ENCODE data around the gene VPS18. TPM values are rescaled to one million over a fixed set of nuclear protein-coding genes. Genes with fewer than 3 reads are reported as not detected.

VPS18 gene
- total RNA-seq, 1 experiment from 2014 or later, result 12.6 TPM

GRCh38 chr15:40930430-40931299 is 36.4 kb downstream of the VPS18 start:
- no peak overlapping the region for H3K9ac ChIP-seq (ENCODE audit: low read length)
- H3K36me3 ChIP-seq (ENCODE audit: insufficient read depth, low read length), result no peaks in the 10 kb centered on the region
- H3K9me2 ChIP-seq (replicated peaks; ENCODE audit: insufficient read depth, low read length), result no peaks in the 10 kb centered on the region
- H3K4me1 ChIP-seq (ENCODE audit: low read length), result peaks cover 36% of the 10 kb centered on the region
- no peaks in the 10 kb centered on the region for H4K20me1 ChIP-seq (ENCODE audit: insufficient read depth, low read depth, low read length)
- no peaks in the 10 kb centered on the region for H3K79me2 ChIP-seq (ENCODE audit: low read length)
- peak; percentile 72 for DNase-seq
- H3K27ac ChIP-seq (ENCODE audit: low read length), result no peak overlapping the region
- peak overlapping the region; percentile 43; the same call in 1 of the 2 replicates for H3K4me3 ChIP-seq (ENCODE audit: low read length)
- H3K27me3 ChIP-seq (ENCODE audit: low read length), result no peaks in the 10 kb centered on the region
- H2AFZ ChIP-seq (ENCODE audit: low read length), result no peak overlapping the region
- peak overlapping the region; percentile 91 for H3K4me2 ChIP-seq (ENCODE audit: low read depth, low read length, poor library complexity, severe bottlenecking)
- H3K9me3 ChIP-seq (ENCODE audit: low read length), result no peaks in the 10 kb centered on the region

- no peak for DNase-seq
- Histone ChIP-seq H3K4me1 (ENCODE audit: low read length) (peaks cover 37% of the 10 kb centered on the region), H3K9me3 (ENCODE audit: low read length) (no peaks in the 10 kb centered on the region), H2AFZ (ENCODE audit: low read length) (no peak overlapping the region), H3K4me3 (ENCODE audit: low read length) (no peak overlapping the region), H3K27me3 (ENCODE audit: low read length) (no peaks in the 10 kb centered on the region), H4K20me1 (ENCODE audit: insufficient read depth, low read depth, low read length) (no peaks in the 10 kb centered on the region), H3K79me2 (ENCODE audit: low read length) (no peaks in the 10 kb centered on the region), H3K9ac (ENCODE audit: low read length) (no peak overlapping the region), H3K27ac (ENCODE audit: low read length) (no peak overlapping the region), H3K4me2 (ENCODE audit: low read depth, low read length, poor library complexity, severe bottlenecking) (no peak overlapping the region), H3K36me3 (ENCODE audit: insufficient read depth, low read length) (no peaks in the 10 kb centered on the region), H3K9me2 (replicated peaks; ENCODE audit: insufficient read depth, low read length) (no peaks in the 10 kb centered on the region)
These were observed 37.3 kb downstream of the VPS18 start for GRCh38 chr15:40931300-40932142.

- peaks cover 44% of the 10 kb centered on the region for H3K4me1 ChIP-seq (ENCODE audit: low read length)
- H3K4me3 ChIP-seq (ENCODE audit: low read length), result no peak overlapping the region
- no peak overlapping the region for H3K4me2 ChIP-seq (ENCODE audit: low read depth, low read length, poor library complexity, severe bottlenecking)
- no peak overlapping the region for H2AFZ ChIP-seq (ENCODE audit: low read length)
- H3K36me3 ChIP-seq (ENCODE audit: insufficient read depth, low read length), result no peaks in the 10 kb centered on the region
- no peak for DNase-seq
- H3K27ac ChIP-seq (ENCODE audit: low read length), result no peak overlapping the region
- no peaks in the 10 kb centered on the region for H3K9me3 ChIP-seq (ENCODE audit: low read length)
- H3K79me2 ChIP-seq (ENCODE audit: low read length), result no peaks in the 10 kb centered on the region
- H3K9me2 ChIP-seq (replicated peaks; ENCODE audit: insufficient read depth, low read length), result no peaks in the 10 kb centered on the region
- no peaks in the 10 kb centered on the region for H3K27me3 ChIP-seq (ENCODE audit: low read length)
- no peak overlapping the region for H3K9ac ChIP-seq (ENCODE audit: low read length)
- no peaks in the 10 kb centered on the region for H4K20me1 ChIP-seq (ENCODE audit: insufficient read depth, low read depth, low read length)
These were observed 37.9 kb downstream of the VPS18 start for GRCh38 chr15:40932156-40932555.

- H3K4me2 ChIP-seq (ENCODE audit: low read depth, low read length, poor library complexity, severe bottlenecking), result no peak overlapping the region
- DNase-seq, result no peak
- no peaks in the 10 kb centered on the region for H3K79me2 ChIP-seq (ENCODE audit: low read length)
- no peak overlapping the region for H3K9ac ChIP-seq (ENCODE audit: low read length)
- no peaks in the 10 kb centered on the region for H4K20me1 ChIP-seq (ENCODE audit: insufficient read depth, low read depth, low read length)
- no peak overlapping the region for H3K4me3 ChIP-seq (ENCODE audit: low read length)
- no peaks in the 10 kb centered on the region for H3K36me3 ChIP-seq (ENCODE audit: insufficient read depth, low read length)
- no peak overlapping the region for H2AFZ ChIP-seq (ENCODE audit: low read length)
- no peaks in the 10 kb centered on the region for H3K9me3 ChIP-seq (ENCODE audit: low read length)
- H3K27ac ChIP-seq (ENCODE audit: low read length), result no peak overlapping the region
- no peaks in the 10 kb centered on the region for H3K9me2 ChIP-seq (replicated peaks; ENCODE audit: insufficient read depth, low read length)
- peaks cover 44% of the 10 kb centered on the region for H3K4me1 ChIP-seq (ENCODE audit: low read length)
- H3K27me3 ChIP-seq (ENCODE audit: low read length), result no peaks in the 10 kb centered on the region
These were observed 38.6 kb downstream of the VPS18 start for GRCh38 chr15:40932649-40933516.

- no peaks in the 10 kb centered on the region for H3K9me3 ChIP-seq (ENCODE audit: low read length)
- no peak overlapping the region for H2AFZ ChIP-seq (ENCODE audit: low read length)
- no peaks in the 10 kb centered on the region for H3K27me3 ChIP-seq (ENCODE audit: low read length)
- H3K27ac ChIP-seq (ENCODE audit: low read length), result no peak overlapping the region
- H4K20me1 ChIP-seq (ENCODE audit: insufficient read depth, low read depth, low read length), result no peaks in the 10 kb centered on the region
- no peak overlapping the region for H3K4me3 ChIP-seq (ENCODE audit: low read length)
- H3K4me1 ChIP-seq (ENCODE audit: low read length), result peaks cover 40% of the 10 kb centered on the region
- DNase-seq, result no peak
- H3K4me2 ChIP-seq (ENCODE audit: low read depth, low read length, poor library complexity, severe bottlenecking), result no peak overlapping the region
- H3K9ac ChIP-seq (ENCODE audit: low read length), result no peak overlapping the region
- no peaks in the 10 kb centered on the region for H3K9me2 ChIP-seq (replicated peaks; ENCODE audit: insufficient read depth, low read length)
- no peaks in the 10 kb centered on the region for H3K36me3 ChIP-seq (ENCODE audit: insufficient read depth, low read length)
- no peaks in the 10 kb centered on the region for H3K79me2 ChIP-seq (ENCODE audit: low read length)
These were observed 39.3 kb downstream of the VPS18 start for GRCh38 chr15:40933517-40933902.

- Histone ChIP-seq H2AFZ (ENCODE audit: low read length) (no peak overlapping the region), H3K4me3 (ENCODE audit: low read length) (no peak overlapping the region), H3K9me2 (replicated peaks; ENCODE audit: insufficient read depth, low read length) (no peaks in the 10 kb centered on the region), H3K9me3 (ENCODE audit: low read length) (no peaks in the 10 kb centered on the region), H3K27ac (ENCODE audit: low read length) (no peak overlapping the region), H3K27me3 (ENCODE audit: low read length) (no peaks in the 10 kb centered on the region), H3K36me3 (ENCODE audit: insufficient read depth, low read length) (no peaks in the 10 kb centered on the region), H3K4me2 (ENCODE audit: low read depth, low read length, poor library complexity, severe bottlenecking) (no peak overlapping the region), H3K9ac (ENCODE audit: low read length) (no peak overlapping the region), H3K79me2 (ENCODE audit: low read length) (no peaks in the 10 kb centered on the region), H4K20me1 (ENCODE audit: insufficient read depth, low read depth, low read length) (no peaks in the 10 kb centered on the region), H3K4me1 (ENCODE audit: low read length) (peaks cover 30% of the 10 kb centered on the region)
- no peak for DNase-seq
These were observed 40.2 kb downstream of the VPS18 start for GRCh38 chr15:40934457-40934856.

GRCh38 chr15:40936234-40936708 is 42.0 kb downstream of the VPS18 start:
- Histone ChIP-seq H3K4me2 (ENCODE audit: low read depth, low read length, poor library complexity, severe bottlenecking) (no peak overlapping the region), H3K27me3 (ENCODE audit: low read length) (no peaks in the 10 kb centered on the region), H3K9ac (ENCODE audit: low read length) (no peak overlapping the region), H3K27ac (ENCODE audit: low read length) (no peak overlapping the region), H4K20me1 (ENCODE audit: insufficient read depth, low read depth, low read length) (no peaks in the 10 kb centered on the region), H3K79me2 (ENCODE audit: low read length) (no peaks in the 10 kb centered on the region), H2AFZ (ENCODE audit: low read length) (no peak overlapping the region), H3K4me1 (ENCODE audit: low read length) (peaks cover 27% of the 10 kb centered on the region), H3K9me3 (ENCODE audit: low read length) (no peaks in the 10 kb centered on the region), H3K9me2 (replicated peaks; ENCODE audit: insufficient read depth, low read length) (no peaks in the 10 kb centered on the region), H3K4me3 (ENCODE audit: low read length) (no peak overlapping the region), H3K36me3 (ENCODE audit: insufficient read depth, low read length) (no peaks in the 10 kb centered on the region)
- no peak for DNase-seq
